HCT116 (cell line): ENCODE measurements around the gene CXADR.

Source experiments
- JUND ChIP-seq: IDR thresholded peaks from 2 replicates; pipeline ENCODE4 v1.6.1; 2012
- POLR2A ChIP-seq: IDR thresholded peaks from 2 replicates; pipeline ENCODE4 v1.7.0; 2011; ENCODE audit warnings: borderline replicate concordance; ENCODE audit not compliant: insufficient read depth, insufficient read length; ENCODE audit errors: extremely low read depth
- POLR2AphosphoS5 ChIP-seq: IDR thresholded peaks from 2 replicates; pipeline ENCODE4 v1.6.1; 2011; ENCODE audit warnings: mild to moderate bottlenecking, low read depth, low read length, moderate library complexity
- RAD21 ChIP-seq: IDR thresholded peaks from 2 replicates; pipeline ENCODE4 v1.6.1; 2012; ENCODE audit warnings: low read depth, mild to moderate bottlenecking
- YY1 ChIP-seq: IDR thresholded peaks from 2 replicates; pipeline ENCODE4 v1.6.1; 2011; ENCODE audit warnings: low read length, low read depth, moderate library complexity, mild to moderate bottlenecking; ENCODE audit not compliant: insufficient replicate concordance; ENCODE audit errors: extremely low read depth
- TF ChIP-seq, protein P1 (sequence below), 3 experiments: fragments of 200-600 bp in 1 of 3; sonication (generic) in 1 of 3; IDR thresholded peaks in 2 of 3; conservative IDR thresholded peaks in 1 of 3; 2 replicates each; pipeline ENCODE4 v1.5.1; 2012 to 2017; ENCODE audit warnings: low read depth in 2 of 3, low read length in 2 of 3, antibody characterized with exemption in 1 of 3, borderline replicate concordance in 1 of 3, control low read depth in 1 of 3, mild to moderate bottlenecking in 1 of 3, mixed read lengths in 1 of 3, mixed run types in 1 of 3, moderate library complexity in 1 of 3; ENCODE audit not compliant: insufficient read depth in 1 of 3
- TF ChIP-seq, protein P2 (sequence below): IDR thresholded peaks from 2 replicates; pipeline ENCODE4 v1.6.1; 2012
- TF ChIP-seq, protein P3 (sequence below): IDR thresholded peaks from 2 replicates; pipeline ENCODE4 v1.6.1; 2012; ENCODE audit warnings: low read depth

DNA sequence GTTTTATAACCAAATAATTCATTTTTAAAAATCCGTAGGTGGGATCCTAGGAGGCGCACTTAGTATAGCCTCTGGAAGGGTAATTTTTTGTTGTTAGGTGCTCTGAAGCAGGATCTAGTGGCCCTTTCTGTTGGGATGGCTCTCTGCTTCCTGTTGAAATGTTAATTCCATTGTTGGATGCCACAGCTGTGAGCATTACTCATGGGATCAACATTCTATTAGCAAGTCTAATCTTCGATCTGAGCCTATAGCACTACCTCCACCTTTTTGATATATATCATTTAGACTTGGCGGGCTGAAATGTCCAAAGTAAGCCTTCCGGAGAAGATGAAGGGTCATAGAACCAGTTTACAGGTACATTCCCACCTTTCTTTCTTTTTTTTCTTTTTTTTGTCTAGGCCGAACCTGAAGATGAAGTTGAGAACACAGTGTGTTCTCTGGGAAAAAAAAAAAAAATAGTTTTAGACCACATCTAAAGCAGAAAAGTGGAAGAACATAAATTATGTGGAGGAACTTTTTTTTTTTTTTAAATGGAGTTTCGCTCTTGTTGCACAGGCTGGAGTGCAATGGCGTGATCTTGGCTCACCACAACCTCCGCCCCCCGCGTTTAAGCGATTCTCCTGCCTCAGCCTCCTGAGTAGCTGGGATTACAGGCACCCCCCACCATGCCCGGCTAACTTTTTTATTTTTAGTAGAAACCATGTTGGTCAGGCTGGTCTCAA, 1.4 kb downstream of the CXADR start:
- no peak for TF ChIP-seq RAD21
- TF ChIP-seq, protein P1, sequence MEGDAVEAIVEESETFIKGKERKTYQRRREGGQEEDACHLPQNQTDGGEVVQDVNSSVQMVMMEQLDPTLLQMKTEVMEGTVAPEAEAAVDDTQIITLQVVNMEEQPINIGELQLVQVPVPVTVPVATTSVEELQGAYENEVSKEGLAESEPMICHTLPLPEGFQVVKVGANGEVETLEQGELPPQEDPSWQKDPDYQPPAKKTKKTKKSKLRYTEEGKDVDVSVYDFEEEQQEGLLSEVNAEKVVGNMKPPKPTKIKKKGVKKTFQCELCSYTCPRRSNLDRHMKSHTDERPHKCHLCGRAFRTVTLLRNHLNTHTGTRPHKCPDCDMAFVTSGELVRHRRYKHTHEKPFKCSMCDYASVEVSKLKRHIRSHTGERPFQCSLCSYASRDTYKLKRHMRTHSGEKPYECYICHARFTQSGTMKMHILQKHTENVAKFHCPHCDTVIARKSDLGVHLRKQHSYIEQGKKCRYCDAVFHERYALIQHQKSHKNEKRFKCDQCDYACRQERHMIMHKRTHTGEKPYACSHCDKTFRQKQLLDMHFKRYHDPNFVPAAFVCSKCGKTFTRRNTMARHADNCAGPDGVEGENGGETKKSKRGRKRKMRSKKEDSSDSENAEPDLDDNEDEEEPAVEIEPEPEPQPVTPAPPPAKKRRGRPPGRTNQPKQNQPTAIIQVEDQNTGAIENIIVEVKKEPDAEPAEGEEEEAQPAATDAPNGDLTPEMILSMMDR (IDR thresholded peaks at IDR 0.05 in 2 of 3, conservative IDR thresholded peaks at IDR 0.05 in 1 of 3; ENCODE audit: borderline replicate concordance in 1 of 3, insufficient read depth in 1 of 3, low read depth in 2 of 3, low read length in 2 of 3): no peak
- no peak for TF ChIP-seq YY1
- TF ChIP-seq POLR2A: no peak
- no peak for TF ChIP-seq POLR2AphosphoS5
- TF ChIP-seq, protein P2, sequence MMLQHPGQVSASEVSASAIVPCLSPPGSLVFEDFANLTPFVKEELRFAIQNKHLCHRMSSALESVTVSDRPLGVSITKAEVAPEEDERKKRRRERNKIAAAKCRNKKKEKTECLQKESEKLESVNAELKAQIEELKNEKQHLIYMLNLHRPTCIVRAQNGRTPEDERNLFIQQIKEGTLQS: no peak
- no peak for TF ChIP-seq JUND
- TF ChIP-seq, protein P3, sequence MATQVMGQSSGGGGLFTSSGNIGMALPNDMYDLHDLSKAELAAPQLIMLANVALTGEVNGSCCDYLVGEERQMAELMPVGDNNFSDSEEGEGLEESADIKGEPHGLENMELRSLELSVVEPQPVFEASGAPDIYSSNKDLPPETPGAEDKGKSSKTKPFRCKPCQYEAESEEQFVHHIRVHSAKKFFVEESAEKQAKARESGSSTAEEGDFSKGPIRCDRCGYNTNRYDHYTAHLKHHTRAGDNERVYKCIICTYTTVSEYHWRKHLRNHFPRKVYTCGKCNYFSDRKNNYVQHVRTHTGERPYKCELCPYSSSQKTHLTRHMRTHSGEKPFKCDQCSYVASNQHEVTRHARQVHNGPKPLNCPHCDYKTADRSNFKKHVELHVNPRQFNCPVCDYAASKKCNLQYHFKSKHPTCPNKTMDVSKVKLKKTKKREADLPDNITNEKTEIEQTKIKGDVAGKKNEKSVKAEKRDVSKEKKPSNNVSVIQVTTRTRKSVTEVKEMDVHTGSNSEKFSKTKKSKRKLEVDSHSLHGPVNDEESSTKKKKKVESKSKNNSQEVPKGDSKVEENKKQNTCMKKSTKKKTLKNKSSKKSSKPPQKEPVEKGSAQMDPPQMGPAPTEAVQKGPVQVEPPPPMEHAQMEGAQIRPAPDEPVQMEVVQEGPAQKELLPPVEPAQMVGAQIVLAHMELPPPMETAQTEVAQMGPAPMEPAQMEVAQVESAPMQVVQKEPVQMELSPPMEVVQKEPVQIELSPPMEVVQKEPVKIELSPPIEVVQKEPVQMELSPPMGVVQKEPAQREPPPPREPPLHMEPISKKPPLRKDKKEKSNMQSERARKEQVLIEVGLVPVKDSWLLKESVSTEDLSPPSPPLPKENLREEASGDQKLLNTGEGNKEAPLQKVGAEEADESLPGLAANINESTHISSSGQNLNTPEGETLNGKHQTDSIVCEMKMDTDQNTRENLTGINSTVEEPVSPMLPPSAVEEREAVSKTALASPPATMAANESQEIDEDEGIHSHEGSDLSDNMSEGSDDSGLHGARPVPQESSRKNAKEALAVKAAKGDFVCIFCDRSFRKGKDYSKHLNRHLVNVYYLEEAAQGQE: no peak
